BE2C (cell line): ENCODE measurements around the gene KCTD1.

Experiments used
- DNase-seq: peaks from one replicate; pipeline ENCODE4 v3.0.0-alpha.2; 2020
- H3K27me3 ChIP-seq: fragments of 250-450 bp; sonication (Bioruptor Pico); 2 replicates; pipeline ENCODE4 v1.5.1; 2020; ENCODE audit warnings: mild to moderate bottlenecking
- H3K36me3 ChIP-seq: fragments of 250-450 bp; sonication (Bioruptor Pico); 2 replicates; pipeline ENCODE4 v1.5.1; 2020; ENCODE audit warnings: mild to moderate bottlenecking
- H3K4me1 ChIP-seq: fragments of 250-450 bp; sonication (Bioruptor Pico); 2 replicates; pipeline ENCODE4 v1.5.1; 2020
- H3K4me3 ChIP-seq: 2 replicates; pipeline ENCODE4 v1.5.1; 2011; ENCODE audit warnings: low read depth, low read length
- H3K9me3 ChIP-seq: fragments of 250-450 bp; sonication (Bioruptor Pico); 2 replicates; pipeline ENCODE4 v1.5.1; 2020
- CTCF ChIP-seq: IDR thresholded peaks from 2 replicates; pipeline ENCODE4 v1.5.1; 2012; ENCODE audit warnings: mild to moderate bottlenecking, low read depth, low read length

Gene KCTD1

DNA sequence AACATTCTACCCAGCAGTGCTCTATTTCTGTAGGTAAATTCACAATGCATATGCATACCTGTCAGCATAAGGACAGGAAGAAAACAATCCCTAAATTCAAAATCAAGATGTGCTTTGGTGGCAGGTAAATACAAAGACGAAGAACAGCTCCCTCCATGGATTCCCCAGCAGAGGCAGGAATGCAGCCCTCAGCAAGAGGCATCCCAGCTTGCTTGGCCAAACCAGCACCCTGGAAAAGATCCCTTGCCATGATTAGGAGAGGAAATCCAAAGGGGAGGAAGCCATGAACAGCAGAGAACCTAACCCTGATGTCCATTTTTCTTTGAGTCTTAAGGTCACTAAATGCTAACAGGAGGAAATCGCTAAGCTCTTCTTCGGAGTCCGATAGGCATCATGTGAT is 91.2 kb downstream of the KCTD1 start:
- no peaks in the 10 kb centered on the region for H3K9me3 ChIP-seq
- H3K27me3 ChIP-seq = no peaks in the 10 kb centered on the region
- no peaks in the 10 kb centered on the region; the same call in 1 of the 2 replicates for H3K36me3 ChIP-seq
- no peak for TF ChIP-seq CTCF
- no peaks in the 10 kb centered on the region for H3K4me1 ChIP-seq
- H3K4me3 ChIP-seq = no peak overlapping the region
- DNase-seq = no peak

DNA sequence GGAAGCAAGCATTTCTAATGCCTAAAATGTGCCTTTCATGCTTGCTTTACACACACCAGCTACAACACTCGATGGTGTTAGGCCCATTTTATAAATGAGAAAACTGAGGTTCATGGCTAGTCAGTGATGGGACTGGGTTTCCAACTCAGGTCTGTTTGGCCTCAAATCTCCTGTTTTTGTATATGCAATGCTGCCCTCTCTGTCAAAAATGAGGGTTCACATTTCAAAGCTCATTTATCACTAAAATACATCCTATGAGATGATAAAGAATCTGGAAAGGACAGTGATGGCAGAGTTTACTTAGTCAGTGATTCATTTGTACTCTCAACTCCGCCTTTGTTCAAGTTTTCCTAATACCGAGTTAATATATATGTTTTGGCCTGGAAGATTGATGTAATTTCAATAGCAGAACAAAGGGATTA is 92.3 kb downstream of the KCTD1 start:
- H3K9me3 ChIP-seq = no peaks in the 10 kb centered on the region
- no peak for DNase-seq
- no peak for TF ChIP-seq CTCF
- H3K27me3 ChIP-seq = no peaks in the 10 kb centered on the region
- H3K4me3 ChIP-seq = no peak overlapping the region
- H3K36me3 ChIP-seq = no peaks in the 10 kb centered on the region; the same call in 1 of the 2 replicates
- H3K4me1 ChIP-seq = no peaks in the 10 kb centered on the region

- no peaks in the 10 kb centered on the region for H3K4me1 ChIP-seq
- no peaks in the 10 kb centered on the region for H3K27me3 ChIP-seq
- DNase-seq = no peak
- no peak overlapping the region for H3K4me3 ChIP-seq
- no peaks in the 10 kb centered on the region for H3K9me3 ChIP-seq
- TF ChIP-seq CTCF = no peak
- no peaks in the 10 kb centered on the region; the same call in 1 of the 2 replicates for H3K36me3 ChIP-seq
Measured at GRCh38 chr18:26455639-26456038, 92.7 kb downstream of the KCTD1 start.

DNA sequence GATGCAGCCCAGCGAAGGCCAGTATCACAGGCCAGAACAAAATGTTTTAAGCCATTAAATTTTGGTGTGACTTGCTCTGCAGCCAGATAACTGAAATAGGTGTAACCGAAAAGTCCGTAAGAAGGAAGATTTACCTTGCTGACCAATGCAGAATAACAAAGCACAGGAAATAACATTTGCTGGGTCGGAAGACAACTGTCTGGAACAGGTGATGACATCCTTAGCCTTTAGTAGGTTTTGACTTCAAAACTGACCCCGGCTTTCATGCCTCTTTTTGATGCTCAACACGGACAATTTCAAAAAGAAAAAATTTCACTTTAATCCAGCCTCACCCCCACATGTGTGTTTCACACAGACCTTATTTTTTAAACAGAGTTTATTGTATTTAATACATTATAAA is 93.7 kb downstream of the KCTD1 start:
- H3K27me3 ChIP-seq = no peaks in the 10 kb centered on the region
- no peak overlapping the region for H3K4me3 ChIP-seq
- H3K36me3 ChIP-seq = no peaks in the 10 kb centered on the region; the same call in 1 of the 2 replicates
- DNase-seq = no peak
- H3K9me3 ChIP-seq = no peaks in the 10 kb centered on the region
- no peak for TF ChIP-seq CTCF
- H3K4me1 ChIP-seq = no peaks in the 10 kb centered on the region

DNA sequence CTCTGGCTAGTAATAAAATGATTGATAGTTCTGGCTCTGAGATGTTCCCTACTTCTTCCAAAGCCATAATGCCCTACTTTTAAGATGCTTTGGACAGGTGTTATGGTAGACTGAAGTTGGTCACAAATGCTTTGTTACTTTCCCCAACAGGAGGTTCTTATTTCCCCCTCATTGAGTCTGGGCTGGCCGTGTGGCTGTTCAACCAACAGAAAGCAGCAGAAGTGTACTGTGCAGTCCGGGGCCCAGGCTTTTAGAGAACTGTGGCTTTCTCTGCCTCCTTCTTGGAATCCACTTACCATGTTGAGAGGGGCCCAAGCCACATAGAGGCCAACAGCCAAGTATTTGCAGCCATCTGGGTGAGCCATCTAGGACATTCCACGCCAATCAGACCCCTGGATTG is 94.2 kb downstream of the KCTD1 start:
- H3K4me1 ChIP-seq = no peaks in the 10 kb centered on the region
- no peak for TF ChIP-seq CTCF
- no peak for DNase-seq
- no peaks in the 10 kb centered on the region for H3K9me3 ChIP-seq
- no peaks in the 10 kb centered on the region; the same call in 1 of the 2 replicates for H3K36me3 ChIP-seq
- no peak overlapping the region for H3K4me3 ChIP-seq
- no peaks in the 10 kb centered on the region for H3K27me3 ChIP-seq

GRCh38 chr18:26453386-26453901 is 94.9 kb downstream of the KCTD1 start:
- no peak overlapping the region for H3K4me3 ChIP-seq
- no peak for TF ChIP-seq CTCF
- H3K27me3 ChIP-seq = no peaks in the 10 kb centered on the region
- no peaks in the 10 kb centered on the region for H3K9me3 ChIP-seq
- DNase-seq = peak; percentile 10
- no peaks in the 10 kb centered on the region for H3K4me1 ChIP-seq
- H3K36me3 ChIP-seq = no peaks in the 10 kb centered on the region; the same call in 1 of the 2 replicates
